Activated CD4-positive, alpha-beta T cell treated with anti-CD3 and anti-CD28 coated beads, Interleukin-2, amount 10 ng/mL, durations not matched to agents 24 days and 14 days (primary cell): ENCODE measurements around the gene MGLL. TPM values are rescaled to one million over a fixed set of nuclear protein-coding genes. Genes with fewer than 3 reads are reported as not detected.
A peak's percentile ranks its signal among the peaks of the same experiment; 100 is the strongest.

Experiments
- DNase-seq: peaks from one replicate; pipeline ENCODE4 v3.0.0; 2022
- H3K27ac Mint-ChIP-seq: one replicate; pipeline ENCODE4 v1.8.0; 2022; ENCODE audit warnings: mild to moderate bottlenecking, mixed read lengths
- H3K27me3 Mint-ChIP-seq: one replicate; pipeline ENCODE4 v1.8.0; 2022; ENCODE audit warnings: mixed read lengths
- H3K36me3 Mint-ChIP-seq: one replicate; pipeline ENCODE4 v1.8.0; 2022; ENCODE audit warnings: low read depth, mild to moderate bottlenecking, mixed read lengths
- H3K4me1 Mint-ChIP-seq: one replicate; pipeline ENCODE4 v1.8.0; 2021; ENCODE audit warnings: mixed read lengths
- H3K4me3 Mint-ChIP-seq: one replicate; pipeline ENCODE4 v1.8.0; 2022; ENCODE audit warnings: mild to moderate bottlenecking, moderate library complexity, mixed read lengths
- H3K9me3 Mint-ChIP-seq: one replicate; pipeline ENCODE4 v1.8.0; 2021; ENCODE audit warnings: mixed read lengths
- intact Hi-C: fragments of 100-400 bp; cut with micrococcal nuclease; formaldehyde crosslinking; loops from one replicate; pipeline ENCODE4 v1.15.1; 2023
- total RNA-seq: library from RNA; stranded (reverse); gene quantifications from 2 replicates; pipeline ENCODE4 v1.2.3, GENCODE V29; 2022

MGLL gene
- total RNA-seq, 1 donor from 2014 or later = 2.3 TPM

DNA sequence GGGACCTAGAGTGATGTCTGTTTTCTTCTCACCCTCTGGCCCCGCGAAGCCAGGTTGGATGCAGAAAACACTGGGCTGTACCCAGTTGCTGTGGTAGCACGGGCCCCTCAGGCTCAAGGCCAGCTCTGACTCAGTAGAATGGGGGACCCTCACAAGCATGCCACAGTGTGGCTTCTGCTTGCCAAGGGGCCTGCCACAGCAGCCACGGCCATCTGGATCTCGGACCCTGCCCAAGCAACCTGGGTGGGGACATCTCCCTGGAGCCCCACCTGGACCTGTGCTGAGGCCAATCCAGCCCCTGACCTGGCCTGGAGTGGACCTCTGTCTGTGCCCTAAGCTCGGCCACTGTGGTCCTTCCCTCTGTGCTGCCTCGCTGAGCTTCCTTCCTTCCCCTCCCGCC lies 59.0 kb downstream of the MGLL start:
- no peak overlapping the region for H3K27ac Mint-ChIP-seq
- H3K27me3 Mint-ChIP-seq = peaks cover 7% of the 10 kb centered on the region
- no peak for DNase-seq
- peaks cover 6% of the 10 kb centered on the region for H3K9me3 Mint-ChIP-seq
- no peaks in the 10 kb centered on the region for H3K36me3 Mint-ChIP-seq
- intact Hi-C loops = no loop called here
- H3K4me3 Mint-ChIP-seq = no peak overlapping the region
- peaks cover 15% of the 10 kb centered on the region for H3K4me1 Mint-ChIP-seq

DNA sequence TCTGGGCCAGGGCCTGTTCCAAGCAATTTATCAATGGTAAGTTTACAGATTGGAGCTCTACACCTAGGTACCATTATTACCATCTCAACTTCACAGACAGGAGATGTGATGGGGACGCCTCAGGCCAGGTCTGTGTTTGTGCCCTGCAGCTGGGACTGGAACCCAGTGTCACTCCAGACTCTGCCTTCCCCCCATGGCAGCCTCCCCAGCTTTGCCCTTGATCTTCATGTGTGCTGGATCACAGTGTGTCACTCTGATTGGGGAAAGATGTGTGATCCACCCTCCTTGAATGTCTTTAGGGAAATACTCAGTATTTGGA lies 59.6 kb downstream of the MGLL start:
- Mint-ChIP-seq H3K27me3 (peaks cover 7% of the 10 kb centered on the region), H3K36me3 (no peaks in the 10 kb centered on the region), H3K27ac (no peak overlapping the region), H3K4me1 (peaks cover 15% of the 10 kb centered on the region), H3K9me3 (peaks cover under 1% of the 10 kb centered on the region), H3K4me3 (no peak overlapping the region)
- no peak for DNase-seq
- intact Hi-C loops = no loop called here

GRCh38 chr3:127762077-127762786 lies 60.1 kb downstream of the MGLL start:
- no peaks in the 10 kb centered on the region for H3K9me3 Mint-ChIP-seq
- H3K27me3 Mint-ChIP-seq = peaks cover 7% of the 10 kb centered on the region
- H3K4me3 Mint-ChIP-seq = no peak overlapping the region
- intact Hi-C loops = no loop called here
- peaks cover 15% of the 10 kb centered on the region for H3K4me1 Mint-ChIP-seq
- H3K27ac Mint-ChIP-seq = no peak overlapping the region
- H3K36me3 Mint-ChIP-seq = no peaks in the 10 kb centered on the region
- DNase-seq = no peak

- no peak overlapping the region for H3K4me3 Mint-ChIP-seq
- H3K9me3 Mint-ChIP-seq = no peaks in the 10 kb centered on the region
- no peak overlapping the region for H3K27ac Mint-ChIP-seq
- H3K27me3 Mint-ChIP-seq = peaks cover 7% of the 10 kb centered on the region
- intact Hi-C loops = no loop called here
- peaks cover 15% of the 10 kb centered on the region for H3K4me1 Mint-ChIP-seq
- H3K36me3 Mint-ChIP-seq = no peaks in the 10 kb centered on the region
- DNase-seq = no peak
Observed at GRCh38 chr3:127761441-127761801, 60.9 kb downstream of the MGLL start.

- intact Hi-C loops = no loop called here
Observed at GRCh38 chr3:127760791-127761440, 61.4 kb downstream of the MGLL start.

DNA sequence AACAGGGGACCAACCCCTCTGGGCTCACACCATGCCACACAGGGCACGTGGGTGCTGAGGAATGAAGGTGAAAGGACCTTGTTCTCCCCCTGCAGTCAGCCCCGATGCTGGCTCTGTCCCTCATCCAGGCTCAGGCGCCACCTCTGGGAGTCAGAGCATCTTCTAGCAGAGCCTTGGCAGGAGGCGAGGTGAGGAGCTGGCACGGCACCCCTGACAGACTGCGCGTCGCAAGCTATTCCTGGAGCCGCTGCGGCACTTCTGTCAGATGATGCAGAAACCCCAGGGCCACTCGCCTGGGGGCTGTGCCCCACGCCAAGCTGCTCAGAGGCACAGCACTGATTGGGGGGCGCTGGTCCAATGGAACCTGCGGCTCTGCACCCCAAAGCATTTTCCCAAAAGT lies 62.0 kb downstream of the MGLL start:
- no peak overlapping the region for H3K27ac Mint-ChIP-seq

More at GRCh38 chr3:127760791-127761440, 61.4 kb downstream of the MGLL start:
- Mint-ChIP-seq H3K27me3 (peaks cover 7% of the 10 kb centered on the region), H3K36me3 (no peaks in the 10 kb centered on the region), H3K27ac (no peak overlapping the region), H3K9me3 (no peaks in the 10 kb centered on the region), H3K4me3 (no peak overlapping the region), H3K4me1 (peaks cover 16% of the 10 kb centered on the region)
- DNase-seq = no peak

DNA sequence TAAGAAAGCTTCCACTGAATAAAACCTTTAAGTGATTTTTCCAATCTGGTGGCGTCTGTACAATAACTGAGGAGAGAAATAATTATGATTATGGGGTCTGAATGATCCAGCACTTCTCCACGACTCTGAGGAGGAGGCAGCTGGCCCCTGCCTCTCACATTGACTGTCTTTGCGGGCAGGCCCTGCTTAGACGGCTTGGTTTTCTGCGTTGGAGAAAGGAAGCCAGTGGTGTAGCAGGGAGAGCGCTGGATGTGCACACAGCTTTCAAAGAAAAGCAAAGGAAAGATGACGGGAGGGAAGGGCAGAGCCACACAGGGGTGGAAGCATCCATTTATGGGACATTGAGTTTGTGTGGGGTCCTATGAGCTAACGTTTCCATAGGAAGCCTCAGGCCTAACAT lies 62.5 kb downstream of the MGLL start:
- Mint-ChIP-seq H3K4me1 (peaks cover 21% of the 10 kb centered on the region), H3K4me3 (no peak overlapping the region), H3K27me3 (peaks cover 9% of the 10 kb centered on the region), H3K9me3 (no peaks in the 10 kb centered on the region), H3K27ac (no peak overlapping the region), H3K36me3 (no peaks in the 10 kb centered on the region)
- DNase-seq = no peak
- intact Hi-C loops = loop anchor here (10.0 kb wide), 1 partner anchor 45 kb away; no protein-coding TSS in a partner anchor

More for the DNA sequence above, 62.0 kb downstream of the MGLL start:
- peaks cover 7% of the 10 kb centered on the region for H3K27me3 Mint-ChIP-seq
- no peak overlapping the region for H3K4me3 Mint-ChIP-seq
- intact Hi-C loops = no loop called here
- no peaks in the 10 kb centered on the region for H3K36me3 Mint-ChIP-seq
- H3K9me3 Mint-ChIP-seq = no peaks in the 10 kb centered on the region
- DNase-seq = no peak
- peaks cover 21% of the 10 kb centered on the region for H3K4me1 Mint-ChIP-seq

DNA sequence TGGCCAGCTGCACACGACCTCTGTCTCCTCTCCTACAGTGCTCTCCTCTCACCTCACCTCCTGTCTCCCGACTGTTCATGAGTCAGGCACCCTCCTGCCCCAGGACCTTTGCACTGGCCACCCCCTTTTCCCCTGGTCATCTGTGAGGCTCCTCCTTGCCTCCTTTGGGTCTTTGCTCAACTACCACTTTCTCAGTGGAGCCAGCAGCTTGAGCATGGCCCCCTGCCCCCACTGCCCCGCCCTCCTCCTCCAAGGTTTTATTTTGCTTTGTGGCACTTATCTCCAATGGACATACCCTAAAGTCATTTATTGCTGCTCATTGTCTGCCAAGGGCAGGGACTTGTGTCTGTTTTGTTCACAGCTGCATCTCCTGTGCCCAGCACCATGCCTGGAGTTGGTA lies 64.3 kb downstream of the MGLL start:
- H3K4me3 Mint-ChIP-seq = no peak overlapping the region
- H3K4me1 Mint-ChIP-seq = peaks cover 25% of the 10 kb centered on the region
- peaks cover 10% of the 10 kb centered on the region for H3K27me3 Mint-ChIP-seq
- H3K27ac Mint-ChIP-seq = no peak overlapping the region
- intact Hi-C loops = loop anchor here (10.0 kb wide), 1 partner anchor 47 kb away; no protein-coding TSS in a partner anchor
- no peak for DNase-seq
- H3K9me3 Mint-ChIP-seq = no peaks in the 10 kb centered on the region
- no peaks in the 10 kb centered on the region for H3K36me3 Mint-ChIP-seq

- Mint-ChIP-seq H3K27me3 (peaks cover 14% of the 10 kb centered on the region), H3K4me3 (peak overlapping the region; percentile 60), H3K27ac (peak overlapping the region; percentile 82), H3K4me1 (peaks cover 30% of the 10 kb centered on the region), H3K9me3 (no peaks in the 10 kb centered on the region), H3K36me3 (no peaks in the 10 kb centered on the region)
- no peak for DNase-seq
- intact Hi-C loops = loop anchor here (10.0 kb wide), 1 partner anchor 50 kb away; no protein-coding TSS in a partner anchor
Observed at GRCh38 chr3:127755305-127755681, 67.0 kb downstream of the MGLL start.

DNA sequence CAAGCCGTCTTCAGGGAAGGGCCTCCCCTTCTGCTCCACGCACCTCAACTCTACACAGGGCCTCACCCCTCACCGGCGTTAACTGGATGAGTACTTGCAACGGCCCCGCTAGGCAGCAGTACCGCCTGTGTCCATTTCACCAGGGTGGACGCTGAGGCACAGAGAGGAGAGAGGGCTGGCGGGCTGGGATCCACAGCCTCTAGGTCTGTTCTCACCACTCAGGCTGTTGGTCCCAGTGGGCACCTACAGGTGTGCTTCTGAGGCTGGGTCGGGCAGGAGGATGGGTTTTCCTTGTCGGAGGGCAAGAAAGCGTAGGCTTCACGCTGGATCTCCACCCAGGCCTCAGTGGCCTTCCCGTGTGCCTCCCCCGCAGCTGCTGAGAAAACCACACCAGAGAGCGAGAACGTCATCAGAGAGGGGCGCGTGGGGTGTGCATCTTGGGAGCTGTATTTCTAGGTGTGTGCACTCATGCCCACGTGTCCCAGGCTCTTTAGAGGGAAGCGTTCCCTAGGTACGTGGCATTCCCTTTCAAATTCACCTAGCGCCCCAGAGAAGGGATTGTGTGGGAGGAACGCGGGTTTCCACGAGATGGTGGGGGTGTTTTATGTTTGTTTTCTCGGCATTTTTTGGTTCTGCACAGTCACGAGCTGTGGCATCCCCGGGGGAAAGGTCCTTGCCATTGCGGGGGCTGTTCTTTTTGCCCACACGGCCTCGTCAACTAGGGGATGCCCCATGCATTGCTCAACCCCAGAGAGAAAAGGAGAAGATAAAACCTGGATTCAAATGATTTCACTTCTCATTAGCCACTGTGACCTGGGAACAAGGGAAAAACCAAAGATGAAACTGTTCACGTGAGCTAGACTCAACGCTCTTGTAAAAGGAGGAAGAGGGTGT lies 67.7 kb downstream of the MGLL start:
- Mint-ChIP-seq H3K36me3 (no peaks in the 10 kb centered on the region), H3K27ac (peak overlapping the region; percentile 82), H3K4me1 (peaks cover 34% of the 10 kb centered on the region), H3K9me3 (no peaks in the 10 kb centered on the region), H3K4me3 (peak overlapping the region; percentile 60), H3K27me3 (peaks cover 12% of the 10 kb centered on the region)
- no peak for DNase-seq
- intact Hi-C loops = loop anchor here (10.0 kb wide), 1 partner anchor 50 kb away; no protein-coding TSS in a partner anchor

DNA sequence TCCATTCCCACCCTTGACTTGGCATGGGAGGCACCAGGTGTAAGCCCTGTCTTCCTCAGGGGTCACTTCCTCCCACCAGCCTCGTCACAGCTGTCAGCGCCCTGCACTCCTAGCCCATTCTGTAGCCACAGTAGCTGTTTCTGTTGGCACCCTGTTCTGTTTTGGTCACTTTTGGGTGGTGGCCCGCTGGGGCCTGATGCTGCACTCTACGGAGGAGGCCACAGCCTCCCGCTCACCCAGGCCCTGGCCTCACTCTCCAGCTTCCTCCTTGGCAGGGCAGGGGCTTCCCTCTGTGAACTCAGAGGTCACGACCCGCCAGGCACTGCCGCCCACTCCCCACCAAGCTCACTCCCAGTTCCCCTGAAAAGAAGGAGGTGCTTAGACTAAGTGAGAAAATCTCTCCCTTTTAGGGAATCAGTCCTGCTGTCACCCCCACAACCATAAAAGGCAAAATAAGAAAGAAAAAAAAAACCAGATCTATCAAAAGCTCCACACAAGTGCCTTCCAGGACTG lies 68.4 kb downstream of the MGLL start:
- DNase-seq = no peak
- intact Hi-C loops = loop anchor here (10.0 kb wide), 1 partner anchor 51 kb away; no protein-coding TSS in a partner anchor
- H3K9me3 Mint-ChIP-seq = no peaks in the 10 kb centered on the region
- no peaks in the 10 kb centered on the region for H3K36me3 Mint-ChIP-seq
- H3K27me3 Mint-ChIP-seq = peaks cover 14% of the 10 kb centered on the region
- peaks cover 36% of the 10 kb centered on the region for H3K4me1 Mint-ChIP-seq
- no peak overlapping the region for H3K4me3 Mint-ChIP-seq
- H3K27ac Mint-ChIP-seq = no peak overlapping the region

DNA sequence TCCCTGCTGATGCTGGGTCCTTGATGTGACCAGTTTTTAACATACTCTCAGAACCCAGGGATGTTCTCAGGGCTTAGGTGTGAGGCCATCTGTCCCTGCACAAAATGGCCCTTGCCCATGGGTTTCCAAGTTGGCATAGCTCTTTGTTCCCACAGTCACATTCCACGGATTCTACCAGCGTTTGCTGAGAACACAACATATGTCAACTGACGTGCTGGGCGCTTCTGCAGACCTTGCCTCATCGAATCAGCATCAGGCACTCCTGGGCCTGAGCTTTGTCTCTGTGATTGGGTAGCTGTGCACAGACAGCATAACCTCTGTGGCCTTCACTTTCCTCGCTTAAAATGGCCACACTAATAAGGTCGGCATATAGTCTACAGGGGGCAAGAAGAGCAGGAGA lies 69.0 kb downstream of the MGLL start:
- H3K4me3 Mint-ChIP-seq = no peak overlapping the region
- peaks cover 14% of the 10 kb centered on the region for H3K27me3 Mint-ChIP-seq
- intact Hi-C loops = loop anchor here (10.0 kb wide), 1 partner anchor 51 kb away; no protein-coding TSS in a partner anchor
- H3K4me1 Mint-ChIP-seq = peaks cover 36% of the 10 kb centered on the region
- no peaks in the 10 kb centered on the region for H3K36me3 Mint-ChIP-seq
- no peaks in the 10 kb centered on the region for H3K9me3 Mint-ChIP-seq
- no peak for DNase-seq
- no peak overlapping the region for H3K27ac Mint-ChIP-seq

GRCh38 chr3:127751782-127752181 lies 70.5 kb downstream of the MGLL start:
- intact Hi-C loops = loop anchor here (10.0 kb wide), 1 partner anchor 53 kb away; no protein-coding TSS in a partner anchor
- Mint-ChIP-seq H3K4me1 (peaks cover 36% of the 10 kb centered on the region), H3K9me3 (no peaks in the 10 kb centered on the region), H3K4me3 (no peak overlapping the region), H3K36me3 (no peaks in the 10 kb centered on the region), H3K27me3 (peaks cover 16% of the 10 kb centered on the region), H3K27ac (no peak overlapping the region)
- DNase-seq = no peak
